Measurements from ENCODE around the gene SCARB1. TPM values are rescaled to one million over a fixed set of nuclear protein-coding genes. Genes with fewer than 3 reads are reported as not detected.

The SCARB1 gene
- total and polyA plus RNA-seq, 2 of the 13 experiments (the other 11 are each of a cell fraction or from before 2014, with no cell fraction given) = 63.4 to 160 TPM

DNA sequence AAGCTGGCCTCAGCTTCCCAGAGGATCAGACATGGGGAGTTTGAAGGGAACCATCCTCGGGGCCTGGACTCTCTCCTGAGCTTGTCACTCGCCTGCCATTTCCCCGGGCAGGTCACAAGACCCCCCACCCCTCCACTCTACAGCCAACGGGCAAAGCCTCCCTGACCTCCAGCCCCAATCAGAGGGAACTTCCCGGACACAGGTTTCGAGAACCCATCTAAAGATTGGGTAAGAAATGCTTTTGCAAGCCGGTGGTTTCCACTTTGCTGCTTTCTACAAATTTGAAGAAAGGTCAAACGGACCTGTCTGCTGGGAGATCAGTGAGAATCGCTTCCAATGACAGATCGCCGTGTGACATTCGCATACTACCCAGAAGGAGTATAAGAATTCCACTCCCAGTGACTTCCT lies 89.6 kb downstream of the SCARB1 start:
- no peaks in the 10 kb centered on the region for H3K36me3 ChIP-seq (replicated peaks in 1 of 2; ENCODE audit: control insufficient read depth in 1 of 2, insufficient read depth in 2 of 2, low read length in 2 of 2)
- TF ChIP-seq, protein P1, sequence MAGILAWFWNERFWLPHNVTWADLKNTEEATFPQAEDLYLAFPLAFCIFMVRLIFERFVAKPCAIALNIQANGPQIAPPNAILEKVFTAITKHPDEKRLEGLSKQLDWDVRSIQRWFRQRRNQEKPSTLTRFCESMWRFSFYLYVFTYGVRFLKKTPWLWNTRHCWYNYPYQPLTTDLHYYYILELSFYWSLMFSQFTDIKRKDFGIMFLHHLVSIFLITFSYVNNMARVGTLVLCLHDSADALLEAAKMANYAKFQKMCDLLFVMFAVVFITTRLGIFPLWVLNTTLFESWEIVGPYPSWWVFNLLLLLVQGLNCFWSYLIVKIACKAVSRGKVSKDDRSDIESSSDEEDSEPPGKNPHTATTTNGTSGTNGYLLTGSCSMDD (CRISPR knock-in tag; IDR thresholded peaks at IDR 0.05) = no peak
- TF ChIP-seq CEBPB (IDR thresholded peaks at IDR 0.05; ENCODE audit: borderline replicate concordance, low read depth, low read length) = 0 out of 2 replicates have a peak, but pooled peaks have one; percentile 0
- WGBS (ENCODE audit: low lambda C conversion rate) = 15% methylated on average over 12 of the region's 12 CpGs
- H3K9ac ChIP-seq (ENCODE audit: insufficient read depth, low read depth, low read length) = no peak overlapping the region
- FAIRE-seq = no peak
- H4K20me1 ChIP-seq (ENCODE audit: insufficient read depth, low read length) = no peaks in the 10 kb centered on the region
- ATAC-seq = no peak
- DNase-seq (ENCODE audit: low spot score) = no peak
- ChIA-PET CTCF (ENCODE audit: low intra/inter-chr PET ratio, low total read pairs) (no interaction called here), POLR2A (interaction anchor here (0.7 kb wide), 1 partner anchor 88 kb away, joined by 3 read pairs; no protein-coding TSS in a partner anchor)
- H3K27me3 ChIP-seq (ENCODE audit: control insufficient read depth in 1 of 2, insufficient read depth in 2 of 2, low read length in 2 of 2) = no peaks in the 10 kb centered on the region
- in situ Hi-C loops (cut with HindIII; ENCODE audit: extremely low pct_ligation_motif_present, low pct_unique_long_range_greater_than_20kb) = loop anchor here (10.0 kb wide), 1 partner anchor 729 kb away; no protein-coding TSS in a partner anchor
- no peak overlapping the region for H2AFZ ChIP-seq (ENCODE audit: low read length)
- H3K4me2 ChIP-seq (ENCODE audit: low read depth, low read length) = peak overlapping the region; percentile 56
- H3K27ac ChIP-seq (ENCODE audit: extremely low read length, insufficient read depth, low read length) = no peak overlapping the region
- H3K9me3 ChIP-seq (ENCODE audit: low read length) = no peaks in the 10 kb centered on the region
- intact Hi-C loops (cut with micrococcal nuclease; ENCODE audit: unreplicated experiment) = loop anchor here (5.0 to 10.0 kb wide), 4 partner anchors 209 to 737 kb away; partner anchors contain the start of gene NCOR2
- H3K4me3 ChIP-seq (replicated peaks in 1 of 3; ENCODE audit: insufficient read depth in 1 of 3, low read depth in 2 of 3, low read length in 3 of 3) = peak overlapping the region in 1 of 3 experiments; percentile 11; a peak in 1 of 6 replicates
- peaks cover 79% of the 10 kb centered on the region for H3K4me1 ChIP-seq (ENCODE audit: insufficient read depth, low read length)
- no TSS peak for BruUV-seq (replicated peaks)
- no peaks in the 10 kb centered on the region for H3K79me2 ChIP-seq (ENCODE audit: insufficient read depth, low read length)

DNA sequence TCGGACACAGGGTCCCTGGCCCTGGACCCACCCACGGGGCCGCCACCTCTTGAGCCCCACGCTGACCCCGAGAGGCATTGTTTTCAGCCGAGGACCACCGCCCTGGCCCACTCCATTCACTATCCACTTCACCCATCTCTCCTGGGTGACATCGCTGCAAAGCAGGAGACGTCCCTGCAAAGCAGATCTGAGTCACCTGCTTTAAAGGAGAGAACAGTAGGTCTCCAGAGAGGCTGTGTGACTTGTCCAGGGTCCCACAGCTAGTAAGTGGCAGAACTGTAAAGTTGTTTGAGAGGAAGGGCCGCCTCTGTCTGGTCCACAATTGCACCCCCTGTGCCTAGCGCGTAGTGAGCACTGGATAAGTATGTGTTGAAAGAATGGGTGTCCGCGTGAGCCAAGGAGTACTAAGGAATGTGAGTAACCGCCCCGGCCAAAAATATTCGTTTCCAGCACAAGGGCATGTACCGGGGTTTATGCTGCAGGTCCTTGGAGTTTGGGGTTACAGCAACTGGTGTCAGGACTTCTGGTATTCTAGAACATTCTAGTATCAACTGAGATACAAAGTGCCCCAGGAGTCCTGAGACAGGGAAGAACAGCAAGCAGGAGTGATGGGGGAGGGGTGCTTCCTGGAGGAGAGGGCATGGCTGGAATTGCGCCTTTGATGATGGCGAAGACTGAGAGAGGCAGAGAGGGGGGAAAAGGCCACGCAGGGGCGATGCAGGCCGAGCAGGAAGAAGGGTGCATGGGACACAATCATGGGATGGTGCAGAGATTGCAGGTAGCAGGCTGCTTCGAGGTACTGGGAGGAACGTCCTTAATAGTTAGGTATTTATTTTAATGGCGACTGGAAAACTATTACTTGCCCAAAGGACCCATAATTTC lies 91.1 kb downstream of the SCARB1 start:
- intact Hi-C loops (cut with micrococcal nuclease; ENCODE audit: unreplicated experiment) = loop anchor here (5.0 to 10.0 kb wide), 4 partner anchors 208 to 735 kb away; partner anchors contain the start of gene NCOR2
- Histone ChIP-seq H3K4me2 (ENCODE audit: low read depth, low read length) (peak overlapping the region; percentile 54), H3K4me3 (replicated peaks in 1 of 3; ENCODE audit: insufficient read depth in 1 of 3, low read depth in 2 of 3, low read length in 3 of 3) (peak overlapping the region in 1 of 3 experiments; percentile 25; a peak in 1 of 6 replicates), H3K79me2 (ENCODE audit: insufficient read depth, low read length) (no peaks in the 10 kb centered on the region), H2AFZ (ENCODE audit: low read length) (no peak overlapping the region), H4K20me1 (ENCODE audit: insufficient read depth, low read length) (no peaks in the 10 kb centered on the region), H3K4me1 (ENCODE audit: insufficient read depth, low read length) (peaks cover 75% of the 10 kb centered on the region), H3K36me3 (replicated peaks in 1 of 2; ENCODE audit: control insufficient read depth in 1 of 2, insufficient read depth in 2 of 2, low read length in 2 of 2) (no peaks in the 10 kb centered on the region), H3K27ac (ENCODE audit: extremely low read length, insufficient read depth, low read length) (no peak overlapping the region), H3K9me3 (ENCODE audit: low read length) (no peaks in the 10 kb centered on the region), H3K27me3 (ENCODE audit: control insufficient read depth in 1 of 2, insufficient read depth in 2 of 2, low read length in 2 of 2) (no peaks in the 10 kb centered on the region), H3K9ac (ENCODE audit: insufficient read depth, low read depth, low read length) (no peak overlapping the region)
- CTCF ChIA-PET (ENCODE audit: low intra/inter-chr PET ratio, low total read pairs) = interaction anchor here (1.1 kb wide), 2 partner anchors 134 to 425 kb away, joined by 3 to 4 read pairs; no protein-coding TSS in a partner anchor
- in situ Hi-C loops (cut with HindIII; ENCODE audit: extremely low pct_ligation_motif_present, low pct_unique_long_range_greater_than_20kb) = loop anchor here (10.0 kb wide), 1 partner anchor 728 kb away; no protein-coding TSS in a partner anchor
- FAIRE-seq (no peak), DNase-seq (ENCODE audit: low spot score) (no peak), ATAC-seq (peak; percentile 8)
- WGBS (ENCODE audit: low lambda C conversion rate) = 64% methylated on average over 16 of the region's 26 CpGs
- POLR2A ChIA-PET = no interaction called here
- no TSS peak for BruUV-seq (replicated peaks)
- TF ChIP-seq GABPB1 (CRISPR knock-in tag; IDR thresholded peaks at IDR 0.05) (peak; percentile 4; the same call in 1 of the 2 replicates), LCORL (IDR thresholded peaks at IDR 0.05) (no peak), LCORL (CRISPR knock-in tag; IDR thresholded peaks at IDR 0.05) (0 out of 2 replicates have a peak, but pooled peaks have one; percentile 26), ZNF577 (CRISPR knock-in tag; IDR thresholded peaks at IDR 0.05; ENCODE audit: borderline replicate concordance, low read depth) (no peak), TP53 (CRISPR knock-in tag; conservative IDR thresholded peaks at IDR 0.05) (no peak), ZNF652 (CRISPR knock-in tag; IDR thresholded peaks at IDR 0.05; ENCODE audit: borderline replicate concordance, low read depth) (no peak)
- TF ChIP-seq, protein P2, sequence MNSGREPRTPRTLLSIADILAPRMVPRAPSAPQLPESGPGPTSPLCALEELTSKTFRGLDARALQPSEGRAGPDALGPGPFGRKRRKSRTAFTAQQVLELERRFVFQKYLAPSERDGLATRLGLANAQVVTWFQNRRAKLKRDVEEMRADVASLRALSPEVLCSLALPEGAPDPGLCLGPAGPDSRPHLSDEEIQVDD (CRISPR knock-in tag; IDR thresholded peaks at IDR 0.05; ENCODE audit: borderline replicate concordance) = no peak
- TF ChIP-seq, protein P3, sequence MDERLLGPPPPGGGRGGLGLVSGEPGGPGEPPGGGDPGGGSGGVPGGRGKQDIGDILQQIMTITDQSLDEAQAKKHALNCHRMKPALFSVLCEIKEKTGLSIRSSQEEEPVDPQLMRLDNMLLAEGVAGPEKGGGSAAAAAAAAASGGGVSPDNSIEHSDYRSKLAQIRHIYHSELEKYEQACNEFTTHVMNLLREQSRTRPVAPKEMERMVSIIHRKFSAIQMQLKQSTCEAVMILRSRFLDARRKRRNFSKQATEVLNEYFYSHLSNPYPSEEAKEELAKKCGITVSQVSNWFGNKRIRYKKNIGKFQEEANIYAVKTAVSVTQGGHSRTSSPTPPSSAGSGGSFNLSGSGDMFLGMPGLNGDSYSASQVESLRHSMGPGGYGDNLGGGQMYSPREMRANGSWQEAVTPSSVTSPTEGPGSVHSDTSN (CRISPR knock-in tag; IDR thresholded peaks at IDR 0.05) = no peak
- TF ChIP-seq, protein P4, sequence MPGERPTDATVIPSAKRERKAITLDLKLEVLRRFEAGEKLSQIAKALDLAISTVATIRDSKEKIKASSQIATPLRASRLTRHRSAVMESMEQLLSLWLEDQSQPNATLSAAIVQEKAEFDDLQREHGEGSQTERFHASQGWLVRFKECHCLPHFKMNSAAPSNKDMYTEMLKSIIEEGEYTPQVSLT (CRISPR knock-in tag; IDR thresholded peaks at IDR 0.05; ENCODE audit: borderline replicate concordance, low read depth) = no peak
